DND-41 (cell line): ENCODE results near the gene RNF223.
A peak's percentile ranks its signal among the peaks of the same experiment; 100 is the strongest.

Source experiments
- ATAC-seq: fragments of 200-7000 bp; cut with Tn5 transposase; 3 replicates; pipeline ENCODE4 v1.9.1; 2021; ENCODE audit warnings: low read depth; ENCODE audit not compliant: insufficient read depth
- DNase-seq: peaks from one replicate; pipeline ENCODE4 v3.0.0-alpha.2; 2020
- H2AFZ ChIP-seq: 2 replicates; pipeline ENCODE4 v1.6.0; 2012; ENCODE audit warnings: low read depth, low read length
- H3K27ac ChIP-seq: 2 replicates; pipeline ENCODE4 v1.5.1; 2012; ENCODE audit warnings: low read length, inconsistent platforms
- H3K27me3 ChIP-seq: fragments of 200-600 bp; sonication (generic); 2 replicates; pipeline ENCODE4 v1.6.0; 2012; ENCODE audit warnings: low read length, mild to moderate bottlenecking, inconsistent platforms; ENCODE audit not compliant: insufficient read depth, poor library complexity
- H3K36me3 ChIP-seq: 2 replicates; pipeline ENCODE4 v1.5.1; 2012; ENCODE audit warnings: low read length, inconsistent platforms; ENCODE audit not compliant: insufficient read depth
- H3K4me1 ChIP-seq: 2 replicates; pipeline ENCODE4 v1.5.1; 2012; ENCODE audit warnings: mild to moderate bottlenecking, low read length; ENCODE audit not compliant: insufficient read depth
- H3K4me2 ChIP-seq: 2 replicates; pipeline ENCODE4 v1.6.0; 2012; ENCODE audit warnings: mild to moderate bottlenecking, moderate library complexity, low read length, inconsistent platforms; ENCODE audit not compliant: insufficient read depth
- H3K4me3 ChIP-seq, 2 experiments: fragments of 200-600 bp in 1 of 2; shearing (Covaris generic) in 1 of 2; 2 replicates each; pipeline ENCODE4 v1.5.1; 2012 to 2016; ENCODE audit warnings: inconsistent platforms in 2 of 2, low read length in 2 of 2, mild to moderate bottlenecking in 2 of 2, low read depth in 1 of 2, moderate library complexity in 1 of 2
- H3K79me2 ChIP-seq: 2 replicates; pipeline ENCODE4 v1.6.0; 2012; ENCODE audit warnings: low read length, inconsistent platforms; ENCODE audit not compliant: insufficient read depth
- H3K9ac ChIP-seq: 2 replicates; pipeline ENCODE4 v1.6.0; 2012; ENCODE audit warnings: low read depth, mild to moderate bottlenecking, inconsistent platforms, low read length, moderate library complexity
- H3K9me3 ChIP-seq: 2 replicates; pipeline ENCODE4 v1.5.1; 2012; ENCODE audit warnings: low read length, moderate library complexity, mild to moderate bottlenecking, inconsistent platforms; ENCODE audit not compliant: insufficient read depth, severe bottlenecking
- H4K20me1 ChIP-seq: 2 replicates; pipeline ENCODE4 v1.6.0; 2012; ENCODE audit warnings: low read length; ENCODE audit not compliant: insufficient read depth
- EZH2 ChIP-seq: IDR thresholded peaks from 3 replicates; pipeline ENCODE4 v1.6.1; 2012; ENCODE audit warnings: borderline replicate concordance, low read depth, mild to moderate bottlenecking, moderate library complexity, low read length, inconsistent platforms; ENCODE audit not compliant: severe bottlenecking
- TF ChIP-seq, protein P1 (sequence below): IDR thresholded peaks from 2 replicates; pipeline ENCODE4 v1.5.1; 2012; ENCODE audit warnings: borderline replicate concordance, low read length, moderate library complexity, mild to moderate bottlenecking; ENCODE audit not compliant: poor library complexity, severe bottlenecking; ENCODE audit errors: extremely low read depth

Gene RNF223

GRCh38 chr1:1073743-1074587, at the start of gene RNF223:
Gene RNF223 (minus strand): TSS chr1:1074306. CDS start chr1:1072566, 1,740 bp downstream.
- Histone ChIP-seq H3K9ac (no peak within 1 kb of the TSS), H3K4me1 (no peaks in the 10 kb centered on the region), H4K20me1 (peaks cover 16% of the 10 kb centered on the region; the same call in 1 of the 2 replicates), H3K4me3 (no peak within 1 kb of the TSS), H3K79me2 (no peaks in the 10 kb centered on the region), H3K9me3 (no peaks in the 10 kb centered on the region), H3K4me2 (no peak within 1 kb of the TSS), H2AFZ (no peak within 1 kb of the TSS), H3K27me3 (no peaks in the 10 kb centered on the region), H3K36me3 (no peaks in the 10 kb centered on the region), H3K27ac (no peak within 1 kb of the TSS)
- no peak for DNase-seq
- ATAC-seq = no peak
- TF ChIP-seq, protein P1, sequence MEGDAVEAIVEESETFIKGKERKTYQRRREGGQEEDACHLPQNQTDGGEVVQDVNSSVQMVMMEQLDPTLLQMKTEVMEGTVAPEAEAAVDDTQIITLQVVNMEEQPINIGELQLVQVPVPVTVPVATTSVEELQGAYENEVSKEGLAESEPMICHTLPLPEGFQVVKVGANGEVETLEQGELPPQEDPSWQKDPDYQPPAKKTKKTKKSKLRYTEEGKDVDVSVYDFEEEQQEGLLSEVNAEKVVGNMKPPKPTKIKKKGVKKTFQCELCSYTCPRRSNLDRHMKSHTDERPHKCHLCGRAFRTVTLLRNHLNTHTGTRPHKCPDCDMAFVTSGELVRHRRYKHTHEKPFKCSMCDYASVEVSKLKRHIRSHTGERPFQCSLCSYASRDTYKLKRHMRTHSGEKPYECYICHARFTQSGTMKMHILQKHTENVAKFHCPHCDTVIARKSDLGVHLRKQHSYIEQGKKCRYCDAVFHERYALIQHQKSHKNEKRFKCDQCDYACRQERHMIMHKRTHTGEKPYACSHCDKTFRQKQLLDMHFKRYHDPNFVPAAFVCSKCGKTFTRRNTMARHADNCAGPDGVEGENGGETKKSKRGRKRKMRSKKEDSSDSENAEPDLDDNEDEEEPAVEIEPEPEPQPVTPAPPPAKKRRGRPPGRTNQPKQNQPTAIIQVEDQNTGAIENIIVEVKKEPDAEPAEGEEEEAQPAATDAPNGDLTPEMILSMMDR = no peak
- TF ChIP-seq EZH2 = no peak

DNA sequence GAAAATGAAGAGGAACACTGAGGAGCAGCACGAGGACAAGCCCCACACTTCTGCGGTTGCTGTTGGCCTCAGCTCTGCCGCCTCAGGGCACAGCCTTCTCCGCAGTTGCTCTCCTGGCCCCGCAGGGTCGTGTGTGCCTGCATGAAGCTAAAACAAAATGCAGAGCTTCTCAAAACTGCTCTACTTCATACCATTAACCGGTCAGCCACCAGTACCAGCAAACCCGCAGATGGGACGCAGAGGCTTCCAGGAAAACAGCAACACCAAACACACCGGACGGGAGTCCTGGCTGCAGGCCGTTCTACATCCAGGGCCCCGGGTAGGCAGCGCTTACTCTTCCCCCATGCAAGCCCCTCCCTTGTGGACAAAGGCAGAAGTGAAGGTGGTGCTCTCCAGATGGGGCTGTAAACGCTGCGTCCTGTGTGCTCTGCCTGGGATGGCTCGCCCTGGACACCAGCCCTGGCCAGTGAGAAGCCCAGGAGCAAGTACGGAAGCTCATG, 48.9 kb upstream of the RNF223 start:
- Histone ChIP-seq H3K9ac (no peak overlapping the region), H3K4me3 (no peak overlapping the region), H3K27ac (no peak overlapping the region), H3K4me1 (peaks cover 4% of the 10 kb centered on the region; the same call in 1 of the 2 replicates), H3K27me3 (no peaks in the 10 kb centered on the region), H3K79me2 (no peaks in the 10 kb centered on the region), H2AFZ (no peak overlapping the region), H3K9me3 (no peaks in the 10 kb centered on the region), H3K4me2 (no peak overlapping the region), H3K36me3 (no peaks in the 10 kb centered on the region), H4K20me1 (peaks cover 15% of the 10 kb centered on the region)
- ATAC-seq = no peak
- DNase-seq = no peak
- no peak for TF ChIP-seq EZH2
- TF ChIP-seq, protein P1 = peak; percentile 10

DNA sequence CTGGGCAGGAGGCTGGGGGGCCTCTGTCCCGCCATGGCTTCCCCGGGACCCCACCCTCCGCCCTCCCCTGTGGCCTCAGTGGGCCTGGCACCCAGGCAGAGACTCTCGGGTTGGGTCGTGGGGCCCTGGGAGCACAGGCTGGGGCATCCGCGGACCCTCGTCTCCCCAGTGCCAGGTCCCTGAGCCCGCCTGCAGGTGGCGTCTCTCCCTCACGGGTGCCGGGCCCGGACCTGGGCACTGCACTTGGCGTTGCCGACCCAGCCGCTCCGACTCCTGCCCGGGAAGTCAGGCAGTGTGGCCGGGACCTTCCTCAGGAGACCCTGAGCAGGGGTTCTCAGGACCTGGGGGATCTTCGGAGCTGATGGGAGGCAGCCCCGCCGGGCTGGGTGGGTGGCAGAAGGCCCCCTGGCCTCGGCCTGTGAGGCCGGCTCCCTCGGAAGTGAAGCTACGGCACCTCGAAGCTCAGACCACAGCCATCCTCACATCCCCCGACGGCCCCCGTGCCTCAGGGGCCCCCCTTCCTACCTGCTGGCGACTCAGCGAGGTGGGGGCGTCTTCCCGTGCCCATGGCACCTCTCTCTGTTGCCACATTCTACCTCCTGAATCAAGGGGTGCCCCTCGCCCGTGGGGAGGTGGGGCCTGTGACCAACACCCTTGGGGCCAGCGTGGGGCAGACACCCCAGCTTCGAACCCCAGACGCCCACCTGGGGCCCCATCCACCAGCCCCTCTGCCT, 48.1 kb upstream of the RNF223 start:
- H3K9ac ChIP-seq = no peak overlapping the region
- no peak overlapping the region for H3K4me3 ChIP-seq
- H3K27me3 ChIP-seq = no peaks in the 10 kb centered on the region
- no peaks in the 10 kb centered on the region for H3K9me3 ChIP-seq
- H3K79me2 ChIP-seq = no peaks in the 10 kb centered on the region
- ATAC-seq (peak; percentile 93), DNase-seq (peak; percentile 73)
- no peak overlapping the region for H3K27ac ChIP-seq
- H3K4me1 ChIP-seq = peaks cover 7% of the 10 kb centered on the region
- peaks cover 15% of the 10 kb centered on the region for H4K20me1 ChIP-seq
- peak overlapping the region; percentile 23 for H3K4me2 ChIP-seq
- H2AFZ ChIP-seq = peak overlapping the region; percentile 63; the same call in 1 of the 2 replicates
- TF ChIP-seq EZH2 = no peak
- TF ChIP-seq, protein P1 = peak; percentile 78
- no peaks in the 10 kb centered on the region for H3K36me3 ChIP-seq
